Measurements from ENCODE around the gene SMIM9.

GRCh38 chrX:154824638-154825037, 9.8 kb downstream of the SMIM9 start:
- TF ChIP-seq E2F4 (CRISPR knock-in tag; IDR thresholded peaks at IDR 0.05; ENCODE audit: borderline replicate concordance, low read depth) (no peak), CTCF (IDR thresholded peaks at IDR 0.05) (no peak), STAT6 (CRISPR knock-in tag; conservative IDR thresholded peaks at IDR 0.05; ENCODE audit: low read depth) (no peak), IRF2 (CRISPR knock-in tag; IDR thresholded peaks at IDR 0.05; ENCODE audit: borderline replicate concordance, low read depth) (no peak)
